SK-N-SH (cell line): ENCODE results near the gene UMODL1. TPM values are rescaled to one million over a fixed set of nuclear protein-coding genes. Genes with fewer than 3 reads are reported as not detected.

ENCODE experiments used
- CTCF ChIA-PET: fragments of 300-600, 350-600 bp; formaldehyde crosslinking; extraction: SDS; loops from one replicate; lab custom pipeline; 2021; lab: Yijun Ruan, JAX
- POLR2A ChIA-PET: fragments of 350-600 bp; sonication (Branson Sonifier 250); formaldehyde crosslinking; extraction: SDS; loops from one replicate; lab custom pipeline; 2020; ENCODE audit warnings: antibody characterized with exemption, inconsistent platforms; lab: Yijun Ruan, JAX
- DNase-seq: peaks from one replicate; pipeline ENCODE4 v3.0.0; 2012
- H2AFZ ChIP-seq: fragments of 200-600 bp; sonication (generic); 2 replicates; pipeline ENCODE4 v1.8.1; 2016; ENCODE audit warnings: antibody characterized with exemption, mild to moderate bottlenecking, low read depth
- H3F3A ChIP-seq: fragments of 200-600 bp; sonication (generic); replicated peaks from 2 replicates; pipeline ENCODE3; 2016; ENCODE audit warnings: antibody characterized with exemption, mild to moderate bottlenecking; ENCODE audit not compliant: insufficient read depth
- H3K27ac ChIP-seq, 2 experiments: fragments of 200-500 bp in 1 of 2; fragments of 200-600 bp in 1 of 2; sonication (Bioruptor generic) in 1 of 2; sonication (generic), shearing (Covaris generic) in 1 of 2; 2 replicates each; pipeline versions ENCODE4 v1.5.1 to v1.6.1; 2014 to 2016; ENCODE audit warnings: low read depth in 2 of 2, inconsistent platforms in 1 of 2, low read length in 1 of 2, mild to moderate bottlenecking in 1 of 2, mixed read lengths in 1 of 2
- H3K27me3 ChIP-seq: fragments of 200-600 bp; sonication (generic), shearing (Covaris generic); 2 replicates; pipeline ENCODE4 v1.6.1; 2016; ENCODE audit warnings: mixed run types; ENCODE audit not compliant: insufficient read depth
- H3K36me3 ChIP-seq, 2 experiments: fragments of 200-500 bp in 1 of 2; fragments of 200-600 bp in 1 of 2; sonication (Bioruptor generic) in 1 of 2; sonication (generic) in 1 of 2; replicated peaks in 1 of 2; 2 replicates each; pipeline versions ENCODE3 to v1.5.1; 2014 to 2016; ENCODE audit warnings: low read length in 1 of 2, mild to moderate bottlenecking in 1 of 2; ENCODE audit not compliant: insufficient read depth in 2 of 2, control insufficient read depth in 1 of 2
- H3K4me1 ChIP-seq, 2 experiments: fragments of 200-500 bp in 1 of 2; fragments of 200-600 bp in 1 of 2; sonication (Bioruptor generic) in 1 of 2; sonication (generic), shearing (Covaris generic) in 1 of 2; 2 replicates each; pipeline versions ENCODE4 v1.5.1 to v1.6.1; 2014 to 2016; ENCODE audit warnings: low read depth in 1 of 2, low read length in 1 of 2, mixed run types in 1 of 2; ENCODE audit not compliant: insufficient read depth in 2 of 2, control insufficient read depth in 1 of 2
- H3K4me2 ChIP-seq: fragments of 200-600 bp; sonication (generic), shearing (Covaris generic); 2 replicates; pipeline ENCODE4 v1.6.1; 2017; ENCODE audit warnings: mixed run types
- H3K4me3 ChIP-seq, 2 experiments: fragments of 200-500 bp in 1 of 2; fragments of 200-600 bp in 1 of 2; sonication (Bioruptor generic) in 1 of 2; sonication (generic), shearing (Covaris generic) in 1 of 2; 2 replicates each; pipeline versions ENCODE4 v1.5.1 to v1.8.1; 2014 to 2016; ENCODE audit warnings: low read depth in 2 of 2, inconsistent platforms in 1 of 2, low read length in 1 of 2, mild to moderate bottlenecking in 1 of 2, mixed read lengths in 1 of 2, moderate library complexity in 1 of 2
- H3K79me2 ChIP-seq: fragments of 200-600 bp; sonication (generic); 2 replicates; pipeline ENCODE4 v1.8.1; 2017; ENCODE audit warnings: mild to moderate bottlenecking; ENCODE audit not compliant: insufficient read depth
- H3K9ac ChIP-seq: fragments of 200-600 bp; sonication (generic); 2 replicates; pipeline ENCODE4 v1.6.1; 2017; ENCODE audit warnings: mixed run types
- H3K9me2 ChIP-seq: fragments of 200-600 bp; sonication (generic); 2 replicates; pipeline ENCODE4 v1.6.1; 2017; ENCODE audit warnings: mixed run types
- H3K9me3 ChIP-seq: fragments of 200-600 bp; sonication (generic); 2 replicates; pipeline ENCODE4 v1.6.1; 2017; ENCODE audit warnings: mixed run types, mild to moderate bottlenecking, moderate library complexity
- H4K20me1 ChIP-seq: fragments of 200-600 bp; sonication (generic); 2 replicates; pipeline ENCODE4 v1.6.1; 2017; ENCODE audit warnings: mild to moderate bottlenecking, mixed run types; ENCODE audit not compliant: insufficient read depth
- CTCF ChIP-seq: fragments of 200-600 bp; sonication (generic); IDR thresholded peaks from 2 replicates; pipeline ENCODE4 v1.6.1; 2017; ENCODE audit warnings: antibody characterized with exemption, mild to moderate bottlenecking, moderate library complexity
- EZH2phosphoT487 ChIP-seq: fragments of 200-600 bp; sonication (generic); IDR thresholded peaks from 2 replicates; pipeline ENCODE4 v1.6.1; 2017; ENCODE audit warnings: low read depth, mixed run types, mild to moderate bottlenecking, antibody characterized with exemption, moderate library complexity, borderline replicate concordance
- FOXJ3 ChIP-seq: sonication (generic); formaldehyde crosslinking; IDR thresholded peaks from 2 replicates; pipeline ENCODE4 v1.5.1; 2020; ENCODE audit warnings: mild to moderate bottlenecking, missing genetic modification reagents
- FOXM1 ChIP-seq: IDR thresholded peaks from 2 replicates; pipeline ENCODE4 v1.4.0; 2012; ENCODE audit warnings: low read depth, mild to moderate bottlenecking
- GABPA ChIP-seq: IDR thresholded peaks from 2 replicates; pipeline ENCODE4 v1.4.0; 2012; ENCODE audit warnings: low read depth, mild to moderate bottlenecking
- MEF2A ChIP-seq: IDR thresholded peaks from 2 replicates; pipeline ENCODE4 v1.4.0; 2012; ENCODE audit warnings: low read depth, borderline replicate concordance
- MXI1 ChIP-seq: IDR thresholded peaks from 2 replicates; pipeline ENCODE4 v1.6.1; 2012; ENCODE audit warnings: mild to moderate bottlenecking, low read depth, low read length, improper control_type of control experiment
- NRF1 ChIP-seq: IDR thresholded peaks from 2 replicates; pipeline ENCODE4 v1.6.1; 2012; ENCODE audit warnings: low read depth, mild to moderate bottlenecking, low read length
- POLR2AphosphoS5 ChIP-seq: IDR thresholded peaks from 2 replicates; pipeline ENCODE4 v1.6.1; 2012; ENCODE audit warnings: low read depth, low read length
- RAD21 ChIP-seq: IDR thresholded peaks from 2 replicates; pipeline ENCODE4 v1.6.1; 2012; ENCODE audit warnings: mild to moderate bottlenecking, low read length
- RFX5 ChIP-seq: IDR thresholded peaks from 2 replicates; pipeline ENCODE4 v1.6.1; 2012; ENCODE audit warnings: mild to moderate bottlenecking, improper control_type of control experiment, low read length
- SMC3 ChIP-seq: IDR thresholded peaks from 2 replicates; pipeline ENCODE4 v1.6.1; 2012; ENCODE audit warnings: low read depth, low read length, improper control_type of control experiment
- TAF1 ChIP-seq: IDR thresholded peaks from 2 replicates; pipeline ENCODE4 v1.6.1; 2012; ENCODE audit warnings: low read depth, mild to moderate bottlenecking, low read length, moderate library complexity, borderline replicate concordance
- YY1 ChIP-seq: IDR thresholded peaks from 2 replicates; pipeline ENCODE4 v1.4.0; 2012; ENCODE audit warnings: low read depth, mild to moderate bottlenecking
- ZBTB33 ChIP-seq: IDR thresholded peaks from 2 replicates; pipeline ENCODE4 v1.4.0; 2012; ENCODE audit warnings: low read depth, borderline replicate concordance
- WGBS: methylation state at CpG from one replicate; pipeline ENCODE4 v1.1.6; 2017; ENCODE audit warnings: low lambda C conversion rate; 5-methylcytosine and 5-hydroxymethylcytosine counted together
- polyA plus RNA-seq, 3 experiments: library from polyadenylated mRNA; depleted of rRNA; stranded (reverse); fragments of >200 nt; gene quantifications; 2 replicates each; pipeline ENCODE4 v1.2.3, GENCODE V29; 2012
- TF ChIP-seq, protein P1 (sequence below): fragments of 150-350 bp; IDR thresholded peaks from 2 replicates; pipeline ENCODE4 v1.6.1; 2016; ENCODE audit warnings: mild to moderate bottlenecking, low read depth, low read length
- TF ChIP-seq, protein P2 (sequence below): fragments of 150-350 bp; IDR thresholded peaks from 2 replicates; pipeline ENCODE4 v1.6.1; 2017; ENCODE audit warnings: antibody characterized with exemption, low read length, low read depth, borderline replicate concordance

UMODL1 gene
- polyA plus RNA-seq, 1 of the 3 experiments (the other 2 are of a cell fraction), result not detected

DNA sequence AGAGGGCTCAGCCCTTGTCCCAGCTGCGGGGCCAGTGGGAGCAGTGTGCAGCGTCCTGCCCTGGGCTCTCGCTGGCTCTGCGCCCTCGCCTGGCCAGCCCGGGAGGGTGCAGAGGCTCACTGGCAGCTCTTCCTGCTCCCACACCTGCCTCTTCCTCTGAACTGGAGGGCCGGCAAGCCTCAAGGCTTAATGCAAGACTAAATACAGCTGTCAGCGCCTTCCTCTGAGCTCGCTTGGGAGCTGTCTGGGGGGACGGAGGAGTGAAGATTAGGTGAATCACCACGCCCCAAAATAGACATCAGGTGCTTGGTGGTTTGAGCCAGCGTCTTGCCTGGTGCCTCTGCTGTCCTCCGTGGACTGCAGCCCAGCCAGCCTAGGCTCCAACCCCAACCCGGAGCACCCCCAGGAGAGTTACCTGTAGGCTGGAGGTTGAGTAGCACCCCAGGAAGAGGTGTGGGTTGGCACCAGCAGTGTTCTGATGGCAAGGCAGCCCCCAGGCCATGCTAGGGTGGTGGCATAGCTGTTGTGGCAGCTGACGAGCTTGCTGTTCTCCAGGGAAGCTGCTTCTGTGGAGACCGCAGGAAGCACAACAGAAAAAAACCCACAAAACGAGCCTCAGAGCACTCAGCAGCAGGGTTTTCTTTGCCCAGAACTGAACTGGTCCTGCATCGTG lies 36.9 kb downstream of the UMODL1 start:
- DNase-seq, result peak; percentile 88
- H3K27ac ChIP-seq, result no peak overlapping the region
- ChIA-PET CTCF (interaction anchor here (0.6 to 4.8 kb wide), 30 partner anchors 9 to 827 kb away, joined by 3 to 55 read pairs (median 4); no protein-coding TSS in a partner anchor), POLR2A (no interaction called here)
- H3K4me3 ChIP-seq, result peak overlapping the region in 1 of 2 experiments; percentile 16; a peak in 1 of 4 replicates
- no peak overlapping the region for H3K4me2 ChIP-seq
- no peak for TF ChIP-seq YY1
- TF ChIP-seq, protein P1, sequence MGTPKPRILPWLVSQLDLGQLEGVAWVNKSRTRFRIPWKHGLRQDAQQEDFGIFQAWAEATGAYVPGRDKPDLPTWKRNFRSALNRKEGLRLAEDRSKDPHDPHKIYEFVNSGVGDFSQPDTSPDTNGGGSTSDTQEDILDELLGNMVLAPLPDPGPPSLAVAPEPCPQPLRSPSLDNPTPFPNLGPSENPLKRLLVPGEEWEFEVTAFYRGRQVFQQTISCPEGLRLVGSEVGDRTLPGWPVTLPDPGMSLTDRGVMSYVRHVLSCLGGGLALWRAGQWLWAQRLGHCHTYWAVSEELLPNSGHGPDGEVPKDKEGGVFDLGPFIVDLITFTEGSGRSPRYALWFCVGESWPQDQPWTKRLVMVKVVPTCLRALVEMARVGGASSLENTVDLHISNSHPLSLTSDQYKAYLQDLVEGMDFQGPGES, result no peak
- no peak for TF ChIP-seq TAF1
- no peak for TF ChIP-seq MXI1
- no peak for TF ChIP-seq FOXJ3 (CRISPR knock-in tag)
- TF ChIP-seq MEF2A, result no peak
- no peak for TF ChIP-seq FOXM1
- TF ChIP-seq ZBTB33, result no peak
- TF ChIP-seq CTCF, result peak; percentile 71
- TF ChIP-seq POLR2AphosphoS5, result no peak
- no peak for TF ChIP-seq EZH2phosphoT487
- TF ChIP-seq NRF1, result no peak
- TF ChIP-seq SMC3, result peak; percentile 79
- TF ChIP-seq GABPA, result no peak
- TF ChIP-seq RAD21, result peak; percentile 61
- TF ChIP-seq RFX5, result no peak
- TF ChIP-seq, protein P2, sequence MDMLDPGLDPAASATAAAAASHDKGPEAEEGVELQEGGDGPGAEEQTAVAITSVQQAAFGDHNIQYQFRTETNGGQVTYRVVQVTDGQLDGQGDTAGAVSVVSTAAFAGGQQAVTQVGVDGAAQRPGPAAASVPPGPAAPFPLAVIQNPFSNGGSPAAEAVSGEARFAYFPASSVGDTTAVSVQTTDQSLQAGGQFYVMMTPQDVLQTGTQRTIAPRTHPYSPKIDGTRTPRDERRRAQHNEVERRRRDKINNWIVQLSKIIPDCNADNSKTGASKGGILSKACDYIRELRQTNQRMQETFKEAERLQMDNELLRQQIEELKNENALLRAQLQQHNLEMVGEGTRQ, result no peak
- no peak overlapping the region for H3K9ac ChIP-seq
- no peak overlapping the region for H2AFZ ChIP-seq
- H3K79me2 ChIP-seq, result no peaks in the 10 kb centered on the region
- no peaks in the 10 kb centered on the region for H3K9me3 ChIP-seq
- no peaks in the 10 kb centered on the region for H4K20me1 ChIP-seq
- H3K4me1 ChIP-seq, result peaks cover 0 to 5% of the 10 kb centered on the region in 2 experiments; a peak in 1 of 4 replicates
- no peaks in the 10 kb centered on the region for H3F3A ChIP-seq
- H3K9me2 ChIP-seq, result no peaks in the 10 kb centered on the region
- 37% methylated on average over 14 of the region's 18 CpGs for WGBS
- H3K36me3 ChIP-seq, result no peaks in the 10 kb centered on the region
- no peaks in the 10 kb centered on the region for H3K27me3 ChIP-seq
